Thyroid gland (tissue), 4 donors: Measurements from ENCODE around the gene PDPK1.

Source experiments
- POLR2A ChIP-seq, 2 donors: fragments of 450-650 bp; IDR thresholded peaks; one replicate each; pipeline ENCODE4 v1.6.1; 2017; ENCODE audit warnings: antibody characterized with exemption in 2 of 2, mild to moderate bottlenecking in 2 of 2, moderate library complexity in 1 of 2
- TF ChIP-seq, protein P1 (sequence below), 6 experiments: fragments of 200-600 bp in 3 of 6; fragments of 450-650 bp in 3 of 6; sonication (generic) in 3 of 6; IDR thresholded peaks; one replicate each; pipeline ENCODE4 v1.5.1; 2016 to 2019; ENCODE audit warnings: antibody characterized with exemption in 6 of 6, mild to moderate bottlenecking in 2 of 6, inconsistent platforms in 1 of 6, moderate library complexity in 1 of 6

- no peak for TF ChIP-seq POLR2A (IDR thresholded peaks at IDR 0.05)
- TF ChIP-seq, protein P1, sequence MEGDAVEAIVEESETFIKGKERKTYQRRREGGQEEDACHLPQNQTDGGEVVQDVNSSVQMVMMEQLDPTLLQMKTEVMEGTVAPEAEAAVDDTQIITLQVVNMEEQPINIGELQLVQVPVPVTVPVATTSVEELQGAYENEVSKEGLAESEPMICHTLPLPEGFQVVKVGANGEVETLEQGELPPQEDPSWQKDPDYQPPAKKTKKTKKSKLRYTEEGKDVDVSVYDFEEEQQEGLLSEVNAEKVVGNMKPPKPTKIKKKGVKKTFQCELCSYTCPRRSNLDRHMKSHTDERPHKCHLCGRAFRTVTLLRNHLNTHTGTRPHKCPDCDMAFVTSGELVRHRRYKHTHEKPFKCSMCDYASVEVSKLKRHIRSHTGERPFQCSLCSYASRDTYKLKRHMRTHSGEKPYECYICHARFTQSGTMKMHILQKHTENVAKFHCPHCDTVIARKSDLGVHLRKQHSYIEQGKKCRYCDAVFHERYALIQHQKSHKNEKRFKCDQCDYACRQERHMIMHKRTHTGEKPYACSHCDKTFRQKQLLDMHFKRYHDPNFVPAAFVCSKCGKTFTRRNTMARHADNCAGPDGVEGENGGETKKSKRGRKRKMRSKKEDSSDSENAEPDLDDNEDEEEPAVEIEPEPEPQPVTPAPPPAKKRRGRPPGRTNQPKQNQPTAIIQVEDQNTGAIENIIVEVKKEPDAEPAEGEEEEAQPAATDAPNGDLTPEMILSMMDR (IDR thresholded peaks at IDR 0.05), result no peak
These were observed 45.5 kb upstream of the PDPK1 start for GRCh38 chr16:2492292-2492691.
